Memory B cell (primary cell): ENCODE measurements around the gene TGFBR3.

Source experiments
- ATAC-seq: fragments of 150-1000 bp; cut with Tn5 transposase; 2 replicates; pipeline ENCODE4 v1.10.0; 2021; ENCODE audit warnings: low read depth, mild to moderate bottlenecking, moderate library complexity
- DNase-seq, 2 donors: peaks; one replicate each; pipeline ENCODE4 v3.0.0; 2022; ENCODE audit warnings: low spot score in 2 of 2
- H3K27ac Mint-ChIP-seq: one replicate; pipeline ENCODE4 v1.8.0; 2022; ENCODE audit warnings: mild to moderate bottlenecking, moderate library complexity, mixed read lengths
- H3K27me3 Mint-ChIP-seq: one replicate; pipeline ENCODE4 v1.8.0; 2022; ENCODE audit warnings: mixed read lengths
- H3K36me3 Mint-ChIP-seq: one replicate; pipeline ENCODE4 v1.8.0; 2022; ENCODE audit warnings: mild to moderate bottlenecking, mixed read lengths
- H3K4me1 Mint-ChIP-seq: one replicate; pipeline ENCODE4 v1.8.0; 2022; ENCODE audit warnings: mixed read lengths
- H3K4me3 Mint-ChIP-seq: one replicate; pipeline ENCODE4 v1.8.0; 2022; ENCODE audit warnings: mild to moderate bottlenecking, moderate library complexity, mixed read lengths
- H3K9me3 Mint-ChIP-seq: one replicate; pipeline ENCODE4 v1.8.0; 2022; ENCODE audit warnings: mixed read lengths

The TGFBR3 gene

DNA sequence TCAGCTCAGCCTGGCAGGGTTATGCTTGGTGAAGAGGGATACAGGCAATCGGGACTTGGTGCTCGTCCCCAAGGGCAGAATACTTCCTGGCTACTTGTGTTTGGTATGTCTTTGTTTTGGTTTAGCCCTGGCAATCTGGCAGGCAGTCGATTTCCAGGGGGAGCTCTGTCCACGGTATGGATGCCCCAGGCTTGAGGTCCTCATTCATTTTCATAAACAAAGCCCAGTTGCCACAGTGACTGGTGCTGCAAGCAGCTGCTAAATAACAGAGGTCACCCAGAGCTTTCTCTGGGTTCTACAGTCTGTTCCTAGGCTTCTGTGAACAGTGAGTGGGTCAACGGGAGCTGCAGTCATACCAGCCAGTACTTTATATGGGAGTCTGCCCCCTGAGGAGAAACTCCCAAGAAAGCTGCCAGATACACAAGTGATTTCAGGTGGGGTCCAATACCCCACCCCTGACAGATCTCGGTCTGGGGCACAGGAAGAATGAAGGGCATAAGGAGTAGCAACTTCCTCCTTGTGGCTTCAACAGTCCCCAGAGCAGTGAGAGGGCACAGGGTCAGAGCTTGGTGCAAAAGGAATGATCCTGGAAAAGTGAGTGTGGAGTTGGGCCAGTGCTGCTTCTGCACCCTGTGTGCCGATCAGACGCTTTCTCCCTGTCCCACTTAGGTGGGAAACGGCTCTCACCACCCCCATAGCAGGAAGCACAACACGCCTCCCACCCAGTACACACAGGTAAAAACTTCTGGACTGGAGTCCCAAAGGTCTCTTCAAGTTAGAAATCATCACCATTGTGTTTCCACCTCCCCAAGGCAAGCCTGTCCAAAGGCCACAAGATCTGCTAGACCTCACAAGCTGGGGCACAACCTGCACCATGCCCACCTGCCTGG lies 55.5 kb downstream of the TGFBR3 start:
- peaks cover 2% of the 10 kb centered on the region for H3K27me3 Mint-ChIP-seq
- H3K36me3 Mint-ChIP-seq, result no peaks in the 10 kb centered on the region

DNA sequence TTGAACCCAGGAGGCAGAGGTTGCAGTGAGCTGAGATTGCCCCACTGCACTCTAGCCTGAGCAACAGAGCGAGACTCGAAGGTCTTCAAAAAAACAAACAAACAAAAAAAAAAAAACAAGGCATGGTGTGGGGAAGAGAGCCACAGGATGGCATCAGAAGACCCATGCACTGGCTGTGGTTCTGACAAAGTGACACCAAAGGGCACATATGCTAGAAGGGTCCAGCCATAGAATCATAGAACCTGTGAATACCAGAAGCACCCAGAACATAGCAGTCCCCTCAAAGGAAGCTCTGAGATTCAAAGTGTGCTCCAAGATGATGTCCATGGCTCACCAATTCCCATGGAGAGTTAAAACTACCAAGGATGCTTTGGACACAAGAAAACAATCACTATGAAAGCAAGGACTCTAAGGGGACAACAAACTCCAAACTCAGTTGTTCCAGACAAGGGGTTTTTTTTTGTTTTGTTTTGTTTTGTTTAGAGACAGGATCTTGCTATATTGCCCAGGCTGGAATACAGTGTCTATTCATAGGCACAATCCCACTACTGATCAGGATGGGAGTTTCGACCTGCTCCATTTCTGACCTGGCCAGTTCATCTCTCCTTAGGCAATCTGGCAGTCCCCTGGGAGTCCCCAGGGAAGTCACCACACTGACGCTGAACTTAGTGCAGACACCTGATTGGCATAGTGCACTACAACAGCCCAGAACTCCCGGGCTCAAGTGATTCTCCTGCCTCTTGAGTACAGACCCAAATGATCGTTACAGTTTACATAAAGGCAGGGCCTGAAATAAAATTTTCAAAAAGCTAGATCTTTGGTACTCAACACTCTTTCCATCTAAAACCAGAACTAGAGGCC lies 56.4 kb downstream of the TGFBR3 start:
- no peaks in the 10 kb centered on the region for H3K36me3 Mint-ChIP-seq
- no peak overlapping the region for H3K27ac Mint-ChIP-seq
- no peaks in the 10 kb centered on the region for H3K9me3 Mint-ChIP-seq
- DNase-seq (no peak), ATAC-seq (no peak)
- no peaks in the 10 kb centered on the region for H3K4me1 Mint-ChIP-seq
- H3K27me3 Mint-ChIP-seq, result peaks cover 2% of the 10 kb centered on the region
- no peak overlapping the region for H3K4me3 Mint-ChIP-seq

More for the DNA sequence above, 55.5 kb downstream of the TGFBR3 start:
- no peak overlapping the region for H3K27ac Mint-ChIP-seq
- H3K4me1 Mint-ChIP-seq, result no peaks in the 10 kb centered on the region
- H3K9me3 Mint-ChIP-seq, result no peaks in the 10 kb centered on the region
- DNase-seq (no peak), ATAC-seq (no peak)
- no peak overlapping the region for H3K4me3 Mint-ChIP-seq

DNA sequence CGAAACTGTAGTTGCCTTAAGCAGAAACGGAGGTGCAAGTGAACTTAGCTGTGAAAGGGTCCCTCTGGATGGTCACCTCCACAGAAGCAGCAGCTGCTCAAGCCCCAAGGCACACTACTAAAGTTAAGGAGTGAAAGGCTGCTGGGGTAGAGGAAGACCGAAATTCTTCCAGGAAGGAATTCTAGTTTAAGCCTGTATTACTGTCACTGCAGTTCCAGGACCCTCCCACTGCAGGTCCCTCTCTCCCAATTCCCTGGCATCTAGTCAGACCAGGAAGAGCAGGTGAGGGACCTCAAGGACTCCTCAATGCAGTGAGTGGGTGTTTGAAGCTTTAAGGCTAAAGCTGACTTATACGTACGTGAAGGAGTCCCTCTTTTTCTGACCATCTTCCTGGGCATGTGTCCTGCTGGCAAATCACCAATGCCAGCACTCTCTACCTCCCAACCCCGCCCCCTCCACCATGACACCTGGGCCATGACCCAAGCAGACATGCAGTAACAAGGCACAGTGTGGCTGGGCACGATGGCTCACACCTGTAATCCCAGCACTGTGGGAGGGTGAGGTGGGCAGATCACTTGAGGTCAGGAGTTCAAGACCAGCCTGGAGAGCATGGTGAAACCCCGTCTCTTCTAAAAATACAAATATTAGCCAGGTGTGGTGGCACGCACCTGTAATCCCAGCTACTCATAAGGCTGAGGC lies 57.2 kb downstream of the TGFBR3 start:
- no peak for ATAC-seq
- H3K27me3 Mint-ChIP-seq, result peaks cover 2% of the 10 kb centered on the region
- H3K9me3 Mint-ChIP-seq, result peaks cover 2% of the 10 kb centered on the region
- no peak for DNase-seq
- no peaks in the 10 kb centered on the region for H3K36me3 Mint-ChIP-seq
- no peak overlapping the region for H3K27ac Mint-ChIP-seq
- no peaks in the 10 kb centered on the region for H3K4me1 Mint-ChIP-seq
- H3K4me3 Mint-ChIP-seq, result no peak overlapping the region

DNA sequence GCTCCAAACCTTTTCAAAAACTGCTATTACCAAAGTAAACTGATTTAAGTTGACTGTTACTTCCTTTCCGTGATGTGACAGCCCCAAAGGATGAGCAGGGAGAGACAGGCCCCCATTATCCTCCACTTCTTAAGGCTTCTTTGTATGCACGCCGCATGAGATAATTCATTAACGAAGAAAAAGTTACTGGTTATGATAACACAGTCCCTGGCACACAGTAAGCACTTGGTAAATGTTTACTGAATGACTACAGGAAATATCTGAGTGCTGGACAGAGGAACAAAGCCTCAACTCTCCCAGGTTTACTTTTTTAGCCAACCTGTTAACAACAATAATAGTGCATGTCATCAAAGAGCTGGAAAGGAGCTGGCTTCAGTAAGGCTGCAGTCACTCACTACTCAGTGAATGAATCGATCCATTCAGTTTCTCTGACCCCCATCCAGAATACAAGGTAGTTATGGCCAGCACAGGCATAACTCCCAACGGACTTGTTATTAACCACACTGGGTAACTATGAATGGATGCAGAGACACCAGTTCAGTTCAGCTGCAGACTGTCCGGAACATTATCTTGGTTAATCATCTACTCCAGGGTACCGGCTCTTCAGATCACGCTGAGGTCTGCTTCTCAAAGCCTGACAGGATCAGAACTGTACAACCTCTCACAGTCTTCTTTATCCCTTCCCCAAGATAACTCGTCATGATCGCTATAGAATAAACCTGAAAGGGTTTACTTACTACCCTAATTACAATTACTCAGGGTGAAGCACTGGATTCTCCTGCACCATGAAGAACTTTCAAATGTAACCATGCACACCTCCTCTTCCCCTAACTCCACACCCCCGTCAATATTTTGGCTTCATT lies 58.3 kb downstream of the TGFBR3 start:
- peaks cover 2% of the 10 kb centered on the region for H3K9me3 Mint-ChIP-seq
- DNase-seq, result no peak
- no peak for ATAC-seq
- H3K36me3 Mint-ChIP-seq, result no peaks in the 10 kb centered on the region
- H3K27ac Mint-ChIP-seq, result no peak overlapping the region
- no peak overlapping the region for H3K4me3 Mint-ChIP-seq
- H3K27me3 Mint-ChIP-seq, result peaks cover 2% of the 10 kb centered on the region
- no peaks in the 10 kb centered on the region for H3K4me1 Mint-ChIP-seq

DNA sequence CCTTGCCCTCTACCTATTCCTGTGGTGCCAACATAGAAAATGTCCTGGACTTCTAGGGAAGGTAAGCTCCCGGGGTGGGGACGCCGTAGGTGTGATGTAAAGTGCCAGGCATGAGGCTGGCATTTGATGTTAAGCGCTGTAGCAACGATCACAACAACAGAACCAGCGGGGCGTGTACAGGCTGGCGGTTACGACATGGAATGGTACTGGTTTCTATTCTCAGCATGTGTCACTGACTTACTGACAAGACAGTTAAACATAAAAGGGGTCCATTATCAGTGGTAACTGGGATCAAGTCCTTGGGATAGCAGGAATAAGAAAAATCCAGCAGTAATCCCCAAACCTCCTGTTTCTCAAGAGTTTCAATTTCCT lies 58.9 kb downstream of the TGFBR3 start:
- Mint-ChIP-seq H3K9me3 (peaks cover 2% of the 10 kb centered on the region), H3K4me1 (no peaks in the 10 kb centered on the region), H3K27me3 (peaks cover 4% of the 10 kb centered on the region), H3K27ac (no peak overlapping the region), H3K4me3 (no peak overlapping the region), H3K36me3 (no peaks in the 10 kb centered on the region)
- ATAC-seq (no peak), DNase-seq (no peak)

DNA sequence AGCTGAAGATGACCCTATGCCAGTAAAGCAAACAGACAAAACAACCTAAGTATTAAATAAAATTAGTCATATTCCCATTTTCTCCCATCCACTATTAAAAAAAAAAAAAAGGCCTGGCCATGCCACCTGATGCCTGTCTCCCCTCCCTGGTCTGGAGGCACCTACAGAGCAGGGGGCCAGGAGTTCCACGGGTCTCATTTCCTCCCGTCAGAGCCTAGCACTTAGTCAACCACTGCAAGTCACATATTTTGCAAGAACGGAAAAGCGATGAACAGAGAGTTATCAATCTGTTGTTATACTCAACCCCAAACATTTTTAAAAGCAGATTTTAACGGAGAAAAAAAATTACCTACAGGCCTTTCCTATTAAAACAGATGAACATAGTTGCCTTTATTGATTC lies 59.3 kb downstream of the TGFBR3 start:
- Mint-ChIP-seq H3K27ac (no peak overlapping the region), H3K27me3 (peaks cover 4% of the 10 kb centered on the region), H3K9me3 (peaks cover 2% of the 10 kb centered on the region), H3K4me1 (no peaks in the 10 kb centered on the region), H3K4me3 (no peak overlapping the region), H3K36me3 (no peaks in the 10 kb centered on the region)
- no peak for DNase-seq
- no peak for ATAC-seq

DNA sequence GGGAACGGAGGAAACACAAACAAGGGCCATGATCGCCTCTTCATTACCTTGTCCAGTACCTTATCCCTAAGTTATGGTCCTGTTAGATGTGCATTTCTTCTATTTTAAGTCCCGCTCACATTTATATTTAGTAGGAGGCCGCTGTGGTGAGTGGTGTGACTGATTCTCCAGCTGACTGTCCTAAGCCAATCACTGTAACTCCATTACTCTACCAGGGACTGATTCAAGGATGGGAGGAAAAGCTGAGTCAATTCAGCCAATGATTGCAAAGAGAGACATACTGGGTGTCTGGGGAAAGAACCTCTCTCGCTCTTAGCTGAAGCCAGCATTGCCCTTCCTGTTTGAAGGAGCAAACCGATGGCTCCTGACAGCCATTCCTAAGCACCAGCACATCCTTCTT lies 59.7 kb downstream of the TGFBR3 start:
- Mint-ChIP-seq H3K9me3 (peaks cover 2% of the 10 kb centered on the region), H3K27me3 (peaks cover 6% of the 10 kb centered on the region), H3K4me1 (no peaks in the 10 kb centered on the region), H3K4me3 (no peak overlapping the region), H3K27ac (no peak overlapping the region), H3K36me3 (no peaks in the 10 kb centered on the region)
- DNase-seq, result no peak
- ATAC-seq, result no peak

DNA sequence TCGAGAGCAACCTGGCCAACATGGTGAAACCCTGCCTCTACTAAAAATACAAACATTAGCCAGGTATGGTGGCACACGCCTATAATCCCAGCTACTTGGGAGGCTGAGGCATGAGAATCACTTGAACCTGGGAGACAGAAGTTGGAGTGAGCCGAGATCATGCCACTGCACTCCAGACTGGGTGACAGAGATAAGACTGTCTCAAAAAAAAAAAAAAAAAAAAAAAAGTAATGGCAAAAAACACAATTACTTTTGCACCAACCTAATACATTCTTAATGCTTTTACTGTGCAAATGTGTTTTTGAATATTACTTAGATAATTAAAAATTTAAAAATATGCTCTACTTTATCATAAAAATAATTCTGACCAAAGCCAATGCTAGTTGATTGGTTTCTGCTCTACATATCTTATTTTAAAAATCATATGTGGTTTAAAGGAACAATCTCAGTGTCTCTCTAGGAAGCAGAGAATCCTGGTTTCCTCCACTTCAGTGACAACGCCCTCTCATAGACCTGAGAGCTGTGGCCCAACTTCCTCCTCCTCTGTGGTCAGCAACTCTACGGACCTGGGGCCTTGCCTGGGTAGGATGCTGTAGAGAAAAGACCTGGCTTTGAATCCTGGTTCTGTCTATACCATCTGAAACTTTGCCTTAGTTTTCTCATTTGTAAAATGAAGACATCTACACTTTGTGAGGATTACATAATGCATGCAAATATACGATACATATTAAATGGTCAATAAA lies 64.7 kb downstream of the TGFBR3 start:
- no peaks in the 10 kb centered on the region for H3K4me1 Mint-ChIP-seq
- peaks cover 2% of the 10 kb centered on the region for H3K9me3 Mint-ChIP-seq
- H3K27ac Mint-ChIP-seq, result no peak overlapping the region
- no peak overlapping the region for H3K4me3 Mint-ChIP-seq
- DNase-seq, result no peak
- no peaks in the 10 kb centered on the region for H3K36me3 Mint-ChIP-seq
- peaks cover 4% of the 10 kb centered on the region for H3K27me3 Mint-ChIP-seq
- no peak for ATAC-seq

DNA sequence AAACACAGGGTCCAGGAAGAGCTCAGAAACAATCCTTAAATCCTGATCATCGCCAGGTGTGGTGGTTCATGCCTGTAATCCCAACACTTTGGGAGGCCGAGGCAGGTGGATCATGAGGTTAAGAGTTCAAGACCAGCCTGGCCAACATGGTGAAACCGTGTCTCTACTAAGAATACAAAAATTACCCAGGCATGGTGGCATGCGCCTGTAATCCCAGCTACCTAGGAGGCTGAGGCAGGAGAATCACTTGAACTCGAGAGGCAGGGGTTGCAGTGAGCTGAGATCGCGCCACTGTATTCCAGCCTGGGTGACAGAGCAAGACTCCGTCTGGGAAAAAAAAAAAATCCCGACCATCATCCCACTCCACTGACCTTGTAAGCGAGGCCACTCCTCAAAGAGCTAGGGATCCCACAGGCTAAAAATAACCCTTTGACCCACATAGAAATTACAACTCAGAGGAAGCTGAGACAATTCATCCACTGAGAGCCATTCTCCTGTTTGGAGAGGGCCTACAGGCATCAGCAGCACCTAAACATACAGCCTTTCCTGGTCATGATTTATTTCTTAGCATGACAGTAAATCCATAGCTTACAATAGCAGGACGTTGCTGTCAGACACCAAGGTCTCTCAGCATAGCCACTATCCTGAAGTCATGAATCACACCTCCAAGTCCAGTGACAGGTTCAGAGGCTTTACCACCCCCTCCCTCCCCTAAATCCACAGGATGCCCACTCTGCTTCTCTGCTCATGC lies 66.7 kb downstream of the TGFBR3 start:
- no peak overlapping the region for H3K4me3 Mint-ChIP-seq
- H3K4me1 Mint-ChIP-seq, result no peaks in the 10 kb centered on the region
- H3K9me3 Mint-ChIP-seq, result peaks cover 2% of the 10 kb centered on the region
- H3K27ac Mint-ChIP-seq, result no peak overlapping the region
- DNase-seq, result no peak
- H3K27me3 Mint-ChIP-seq, result peaks cover 4% of the 10 kb centered on the region
- ATAC-seq, result no peak
- no peaks in the 10 kb centered on the region for H3K36me3 Mint-ChIP-seq

DNA sequence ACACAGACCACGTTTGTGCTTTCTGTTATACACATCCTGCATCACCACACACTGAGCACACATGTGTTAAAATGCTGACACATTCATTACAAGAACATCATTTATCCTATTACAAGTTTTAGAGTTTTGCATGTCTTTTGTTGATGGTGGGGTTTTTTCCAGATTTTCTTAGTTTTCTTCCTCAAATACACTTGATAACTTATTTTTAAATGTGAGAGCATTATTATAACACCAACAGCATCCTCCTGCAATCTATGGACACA lies 67.3 kb downstream of the TGFBR3 start:
- peaks cover 4% of the 10 kb centered on the region for H3K27me3 Mint-ChIP-seq
- no peak overlapping the region for H3K4me3 Mint-ChIP-seq
- no peaks in the 10 kb centered on the region for H3K36me3 Mint-ChIP-seq
- no peak overlapping the region for H3K27ac Mint-ChIP-seq
- DNase-seq (no peak), ATAC-seq (no peak)
- H3K4me1 Mint-ChIP-seq, result no peaks in the 10 kb centered on the region
- no peaks in the 10 kb centered on the region for H3K9me3 Mint-ChIP-seq

DNA sequence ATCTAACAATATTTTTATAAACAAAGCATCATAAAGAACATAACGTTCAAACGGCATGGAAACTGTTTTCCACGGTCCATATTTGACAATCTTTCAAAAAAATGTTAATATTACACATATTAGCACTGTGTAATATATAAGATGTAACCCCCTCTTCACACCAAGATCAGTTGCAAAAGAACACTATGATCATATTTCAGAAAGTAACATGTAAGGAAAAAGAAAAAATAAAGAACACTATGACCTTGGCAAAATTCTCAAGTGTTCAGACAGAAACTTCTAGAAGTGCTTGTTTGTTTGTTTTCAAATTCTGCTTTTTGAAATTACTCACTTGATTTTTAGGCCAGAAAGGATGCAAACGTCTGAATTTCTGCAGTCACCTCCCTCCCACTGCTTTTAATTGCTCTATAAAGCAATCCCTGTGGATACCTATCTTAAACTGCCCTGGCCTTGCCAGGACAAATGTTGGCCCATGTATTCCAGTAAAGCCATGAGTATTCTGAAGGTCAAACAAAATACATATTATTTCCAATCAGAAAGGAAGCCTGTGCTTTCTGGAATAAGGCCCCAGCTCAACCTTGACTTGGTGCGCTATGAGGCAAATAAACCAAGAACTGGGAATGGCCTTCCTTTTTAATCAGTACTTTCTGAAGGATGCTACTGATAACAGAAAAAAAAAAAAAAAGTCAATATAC lies 68.6 kb downstream of the TGFBR3 start:
- H3K27ac Mint-ChIP-seq, result no peak overlapping the region
- H3K36me3 Mint-ChIP-seq, result no peaks in the 10 kb centered on the region
- H3K9me3 Mint-ChIP-seq, result no peaks in the 10 kb centered on the region
- no peak overlapping the region for H3K4me3 Mint-ChIP-seq
- ATAC-seq, result no peak
- H3K27me3 Mint-ChIP-seq, result peaks cover 3% of the 10 kb centered on the region
- no peaks in the 10 kb centered on the region for H3K4me1 Mint-ChIP-seq
- DNase-seq, result no peak

DNA sequence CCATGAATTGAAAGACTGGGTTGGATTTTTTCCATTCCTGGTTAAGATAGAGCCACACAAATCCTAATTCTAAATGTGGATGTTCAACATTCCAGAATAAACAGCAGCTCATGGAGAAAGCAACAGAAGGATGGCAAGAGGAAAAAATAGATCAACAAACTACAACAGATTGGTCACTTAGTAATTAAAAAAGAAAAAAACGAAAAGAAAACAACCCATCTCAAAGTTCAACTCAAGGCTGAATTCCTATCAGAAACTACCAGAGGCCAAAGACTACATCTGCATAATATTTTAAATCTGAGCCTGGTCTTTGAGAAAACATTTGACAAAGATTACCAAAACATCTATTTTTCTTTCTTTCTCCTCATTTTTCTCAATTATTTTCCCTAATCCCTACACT lies 69.9 kb downstream of the TGFBR3 start:
- DNase-seq, result no peak
- Mint-ChIP-seq H3K36me3 (no peaks in the 10 kb centered on the region), H3K27ac (no peak overlapping the region), H3K27me3 (no peaks in the 10 kb centered on the region), H3K4me3 (no peak overlapping the region), H3K4me1 (no peaks in the 10 kb centered on the region), H3K9me3 (no peaks in the 10 kb centered on the region)
- no peak for ATAC-seq
